ENCODE data around the gene B4GALT5. TPM values are rescaled to one million over a fixed set of nuclear protein-coding genes. Genes with fewer than 3 reads are reported as not detected.

Gene B4GALT5
- total RNA-seq, 1 experiment from 2014 or later, result 63.1 TPM

DNA sequence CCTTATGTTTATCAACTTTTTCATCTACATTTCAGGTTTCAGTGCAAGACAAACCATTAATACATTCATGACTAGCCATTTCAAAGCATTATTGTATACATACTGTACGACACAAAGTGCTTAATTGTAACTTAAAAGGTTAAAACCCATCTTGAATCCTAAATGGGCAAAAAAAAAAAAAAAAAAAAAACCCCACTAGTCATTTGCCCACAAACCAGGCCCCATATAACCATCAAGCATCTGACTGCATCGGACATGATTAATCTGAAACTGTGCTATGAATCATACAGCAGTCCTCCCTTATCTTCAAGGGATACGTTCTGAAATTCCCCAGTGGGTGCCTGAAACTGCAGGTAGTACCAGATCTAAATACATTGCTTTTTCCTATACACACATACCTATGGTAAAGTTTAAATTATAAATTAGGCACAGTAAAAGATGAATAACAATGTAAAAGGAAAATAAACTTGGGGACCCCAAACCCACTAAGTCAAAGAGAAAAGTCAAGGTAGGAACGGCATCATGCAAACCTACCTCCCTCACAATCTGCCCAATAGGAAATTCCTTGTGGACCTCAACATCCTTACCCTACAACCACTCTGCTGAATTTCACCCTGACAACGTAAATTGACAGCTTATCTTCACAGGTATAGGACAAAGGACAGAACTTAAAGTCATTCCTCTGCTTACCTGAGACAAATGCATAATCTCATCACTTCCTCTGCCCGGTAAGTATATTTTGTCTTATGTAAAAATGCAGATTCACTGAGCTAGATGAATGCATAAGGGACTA, 14.3 kb downstream of the B4GALT5 start:
- BruUV-seq (replicated peaks), result TSS peak; percentile 72
- intact Hi-C loops (cut with micrococcal nuclease; ENCODE audit: unreplicated experiment), result loop anchor here (2.0 kb wide), 1 partner anchor 19 kb away; no protein-coding TSS in a partner anchor

GRCh38 chr20:49698477-49698876, 15.2 kb downstream of the B4GALT5 start:
- CTCF ChIA-PET, result no interaction called here
- TF ChIP-seq EZH2 (IDR thresholded peaks at IDR 0.05; ENCODE audit: low read depth) (no peak), CTCF (conservative IDR thresholded peaks at IDR 0.05) (no peak)

More for the DNA sequence above, 14.3 kb downstream of the B4GALT5 start:
- peak overlapping the region; percentile 19; the same call in 1 of the 2 replicates for H3K4me3 ChIP-seq
- no peak overlapping the region for H2AFZ ChIP-seq
- peaks cover 97% of the 10 kb centered on the region for H3K4me1 ChIP-seq (replicated peaks; ENCODE audit: insufficient read depth)
- H3F3A ChIP-seq (ENCODE audit: insufficient read depth, low read depth), result peaks cover 93% of the 10 kb centered on the region
- peak overlapping the region; percentile 99 for H3K27ac ChIP-seq
- no peaks in the 10 kb centered on the region for H3K9me3 ChIP-seq (ENCODE audit: insufficient read depth, low read depth)
- 0 out of 2 replicates have a peak, but pooled peaks cover 4% of the 10 kb centered on the region for H4K20me1 ChIP-seq (ENCODE audit: insufficient read depth)
- no peaks in the 10 kb centered on the region for H3K9me2 ChIP-seq (ENCODE audit: insufficient read depth)
- POLR2A ChIA-PET (ENCODE audit: unreplicated experiment), result interaction anchor here (0.5 to 0.7 kb wide), 2 partner anchors 14 to 36 kb away, joined by 6 read pairs; no protein-coding TSS in a partner anchor
- CTCF ChIA-PET, result interaction anchor here (0.6 to 1.0 kb wide), 2 partner anchors 23 to 68 kb away, joined by 3 to 6 read pairs; no protein-coding TSS in a partner anchor
- H3K79me2 ChIP-seq (ENCODE audit: low read depth), result peaks cover 99% of the 10 kb centered on the region
- DNase-seq, result peak in 1 of 2 experiments; percentile 81
- H3K27me3 ChIP-seq (ENCODE audit: insufficient read depth, low read depth), result no peaks in the 10 kb centered on the region
- H3K36me3 ChIP-seq (ENCODE audit: low read depth), result peaks cover 40% of the 10 kb centered on the region; the same call in 1 of the 2 replicates
- TF ChIP-seq EZH2 (IDR thresholded peaks at IDR 0.05; ENCODE audit: low read depth) (no peak), CTCF (conservative IDR thresholded peaks at IDR 0.05) (no peak)
- peak overlapping the region; percentile 73 for H3K4me2 ChIP-seq

DNA sequence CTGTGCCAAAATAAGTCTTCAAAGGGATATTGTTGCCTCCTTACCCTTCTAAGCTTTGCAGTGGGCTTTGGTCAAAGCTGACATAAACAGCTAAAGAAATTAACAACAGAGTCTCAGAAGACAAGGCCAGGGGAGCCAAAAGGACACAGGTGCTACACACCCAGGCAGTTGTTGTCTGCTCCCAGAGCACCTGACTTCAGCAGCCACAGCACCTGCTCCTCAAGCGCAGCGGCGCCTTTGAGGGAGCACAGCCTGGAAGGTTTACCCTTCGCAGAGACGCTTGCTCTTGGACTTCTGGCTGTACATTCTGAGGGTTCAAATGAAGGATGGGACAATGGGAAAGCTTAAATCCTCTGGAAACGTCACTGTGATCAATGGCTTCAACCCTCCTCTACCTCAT, 16.6 kb downstream of the B4GALT5 start:
- peak overlapping the region; percentile 99 for H3K27ac ChIP-seq
- peaks cover 100% of the 10 kb centered on the region for H3K79me2 ChIP-seq (ENCODE audit: low read depth)
- H4K20me1 ChIP-seq (ENCODE audit: insufficient read depth), result peaks cover 10% of the 10 kb centered on the region; the same call in 1 of the 2 replicates
- no peaks in the 10 kb centered on the region for H3K9me2 ChIP-seq (ENCODE audit: insufficient read depth)
- no peak for TF ChIP-seq EZH2 (IDR thresholded peaks at IDR 0.05; ENCODE audit: low read depth)
- no peak for TF ChIP-seq CTCF (conservative IDR thresholded peaks at IDR 0.05)
- H3K4me1 ChIP-seq (replicated peaks; ENCODE audit: insufficient read depth), result peaks cover 100% of the 10 kb centered on the region
- H3K36me3 ChIP-seq (ENCODE audit: low read depth), result peaks cover 47% of the 10 kb centered on the region
- ChIA-PET POLR2A (ENCODE audit: unreplicated experiment) (no interaction called here), CTCF (interaction anchor here (0.6 kb wide), 5 partner anchors 160 to 1014 kb away, joined by 3 to 9 read pairs (median 3); no protein-coding TSS in a partner anchor)
- H3K4me2 ChIP-seq, result peak overlapping the region; percentile 73
- H2AFZ ChIP-seq, result no peak overlapping the region
- H3K4me3 ChIP-seq, result no peak overlapping the region
- H3K9me3 ChIP-seq (ENCODE audit: insufficient read depth, low read depth), result no peaks in the 10 kb centered on the region
- peak in 1 of 2 experiments; percentile 33 for DNase-seq
- no TSS peak for BruUV-seq (replicated peaks)
- intact Hi-C loops (cut with micrococcal nuclease; ENCODE audit: unreplicated experiment), result no loop called here
- no peaks in the 10 kb centered on the region for H3K27me3 ChIP-seq (ENCODE audit: insufficient read depth, low read depth)
- H3F3A ChIP-seq (ENCODE audit: insufficient read depth, low read depth), result peaks cover 96% of the 10 kb centered on the region

More at GRCh38 chr20:49698477-49698876, 15.2 kb downstream of the B4GALT5 start:
- H3K79me2 ChIP-seq (ENCODE audit: low read depth), result peaks cover 100% of the 10 kb centered on the region
- H3K4me2 ChIP-seq, result peak overlapping the region; percentile 73
- H3K9me2 ChIP-seq (ENCODE audit: insufficient read depth), result no peaks in the 10 kb centered on the region
- intact Hi-C loops (cut with micrococcal nuclease; ENCODE audit: unreplicated experiment), result loop anchor here (2.0 kb wide), 1 partner anchor 18 kb away; no protein-coding TSS in a partner anchor
- H3K36me3 ChIP-seq (ENCODE audit: low read depth), result peaks cover 40% of the 10 kb centered on the region; the same call in 1 of the 2 replicates
- H4K20me1 ChIP-seq (ENCODE audit: insufficient read depth), result peaks cover 9% of the 10 kb centered on the region; the same call in 1 of the 2 replicates
- no TSS peak for BruUV-seq (replicated peaks)
- no peaks in the 10 kb centered on the region for H3K9me3 ChIP-seq (ENCODE audit: insufficient read depth, low read depth)
- no peak overlapping the region for H2AFZ ChIP-seq
- H3F3A ChIP-seq (ENCODE audit: insufficient read depth, low read depth), result peaks cover 93% of the 10 kb centered on the region
- POLR2A ChIA-PET (ENCODE audit: unreplicated experiment), result interaction anchor here (0.6 kb wide), 1 partner anchor 19 kb away, joined by 3 read pairs; no protein-coding TSS in a partner anchor
- DNase-seq, result peak in 1 of 2 experiments; percentile 17
- H3K27me3 ChIP-seq (ENCODE audit: insufficient read depth, low read depth), result no peaks in the 10 kb centered on the region
- H3K4me3 ChIP-seq, result peak overlapping the region; percentile 19
- peaks cover 100% of the 10 kb centered on the region for H3K4me1 ChIP-seq (replicated peaks; ENCODE audit: insufficient read depth)
- H3K27ac ChIP-seq, result peak overlapping the region; percentile 99

All from PC-9 (cell line).